Upper lobe of left lung (tissue), 6 donors: ENCODE results near the gene PPM1A. TPM values are rescaled to one million over a fixed set of nuclear protein-coding genes. Genes with fewer than 3 reads are reported as not detected.

Source experiments
- ATAC-seq, 2 donors: fragments of 200-7000 bp; cut with Tn5 transposase; one replicate each; pipeline ENCODE4 v1.9.1; 2022; ENCODE audit warnings: mild to moderate bottlenecking in 2 of 2, moderate library complexity in 2 of 2; ENCODE audit not compliant: low FRiP score in 2 of 2
- DNase-seq, 2 donors: peaks; one replicate each; pipeline ENCODE4 v3.0.0-alpha.2; 2019 to 2020
- H3K27ac ChIP-seq, 4 donors: fragments of 200-600 bp; sonication (generic); one replicate each; pipeline ENCODE4 v1.5.1; 2016 to 2019
- H3K27me3 ChIP-seq, 4 donors: fragments of 200-600 bp; sonication (generic); one replicate each; pipeline ENCODE4 v1.5.1; 2017 to 2019
- H3K36me3 ChIP-seq, 4 donors: fragments of 200-600 bp; sonication (generic); one replicate each; pipeline ENCODE4 v1.5.1; 2016 to 2019
- H3K4me1 ChIP-seq, 4 donors: fragments of 200-600 bp; sonication (generic); one replicate each; pipeline ENCODE4 v1.5.1; 2018 to 2019
- H3K4me3 ChIP-seq, 4 donors: fragments of 200-600 bp; sonication (generic); one replicate each; pipeline ENCODE4 v1.5.1; 2017 to 2019; ENCODE audit warnings: mild to moderate bottlenecking in 2 of 4, moderate library complexity in 1 of 4
- H3K9me3 ChIP-seq, 4 donors: fragments of 200-600 bp; sonication (generic); one replicate each; pipeline ENCODE4 v1.5.1; 2018 to 2019
- CTCF ChIP-seq, 6 experiments: fragments of 450-650 bp in 4 of 6; fragments of 200-600 bp in 2 of 6; sonication (generic) in 2 of 6; IDR thresholded peaks; one replicate each; pipeline ENCODE4 v1.5.1; 2016 to 2019; ENCODE audit warnings: antibody characterized with exemption in 6 of 6
- EP300 ChIP-seq, 4 donors: sonication (generic); formaldehyde crosslinking; IDR thresholded peaks; one replicate each; pipeline ENCODE4 v1.5.1; 2017; ENCODE audit warnings: antibody characterized with exemption in 4 of 4, control low read depth in 2 of 4
- POLR2A ChIP-seq, 4 donors: fragments of 450-650 bp; IDR thresholded peaks; one replicate each; pipeline ENCODE4 v1.5.1; 2016 to 2017; ENCODE audit warnings: antibody characterized with exemption in 4 of 4, mild to moderate bottlenecking in 2 of 4
- POLR2AphosphoS5 ChIP-seq, 2 donors: sonication (generic); formaldehyde crosslinking; IDR thresholded peaks; one replicate each; pipeline ENCODE4 v1.5.1; 2017; ENCODE audit warnings: antibody characterized with exemption in 2 of 2
- WGBS, 2 donors: methylation state at CpG; one replicate each; pipeline ENCODE4 v1.1.5; 2017 to 2018; 5-methylcytosine and 5-hydroxymethylcytosine counted together
- total RNA-seq, 6 donors: library from RNA; depleted of rRNA in 4 of 6; stranded (reverse); fragments of >200 nt in 4 of 6; gene quantifications; one replicate each; pipeline versions ENCODE4 v1.1.0 to v1.2.1, GENCODE V29; 2016 to 2021
- donor health status: DM: no; HTN: no; CAD: no; lungs with moderate emphysema.
- donor health status: DM: no; HTN: yes; CAD: no; lungs with severe emphysema.

PPM1A gene
- total RNA-seq: 10 to 100 TPM; 20.5 to 71.8 (median 43.7) TPM

- DNase-seq (peak; percentile 96 to 99), ATAC-seq (peak; percentile 96 to 97)
- Histone ChIP-seq H3K9me3 (no peaks in the 10 kb centered on the region), H3K4me3 (peak within 1 kb of the TSS; percentile 78 to 93 (median 84)), H3K4me1 (peaks cover 30 to 37% (median 31%) of the 10 kb centered on the region in 4 donors), H3K27me3 (no peaks in the 10 kb centered on the region), H3K27ac (peak within 1 kb of the TSS; percentile 98 to 100 (median 99)), H3K36me3 (no peaks in the 10 kb centered on the region)
- 0 to 1% methylated on average over 8 to 12 of the region's 74 CpGs for WGBS, 2 donors
- TF ChIP-seq CTCF (IDR thresholded peaks at IDR 0.05) (peak in 2 of 6 experiments; percentile 8 to 10), POLR2AphosphoS5 (IDR thresholded peaks at IDR 0.05) (peak; percentile 84 to 95), POLR2A (IDR thresholded peaks at IDR 0.05) (peak; percentile 34 to 96 (median 91)), EP300 (IDR thresholded peaks at IDR 0.05) (no peak)
These were observed at the start of gene PPM1A for GRCh38 chr14:60248697-60249318. Gene PPM1A (plus strand): TSS chr14:60249221. CDS start chr14:60282704, 33,483 bp downstream.

DNA sequence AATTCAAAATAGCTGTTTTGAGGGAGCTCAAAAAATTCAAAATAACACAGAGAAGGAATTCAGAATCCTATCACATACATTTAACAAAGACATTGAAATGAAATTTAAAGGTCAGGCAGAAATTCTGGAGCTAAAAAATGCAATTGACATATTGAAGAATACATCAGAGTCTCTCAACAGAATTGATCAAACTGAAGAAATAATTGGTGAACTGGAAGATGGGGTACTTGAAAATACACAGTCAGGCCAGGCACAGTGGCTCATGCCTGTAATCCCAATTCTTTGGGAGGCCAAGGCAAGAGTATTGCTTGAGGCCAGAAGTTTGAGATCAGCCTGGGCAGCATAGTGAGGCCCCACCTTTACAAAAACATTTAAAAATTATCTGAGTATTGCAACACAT, 49.7 kb upstream of the PPM1A start:
- no peak overlapping the region for H3K27ac ChIP-seq
- H3K36me3 ChIP-seq: no peaks in the 10 kb centered on the region
- TF ChIP-seq CTCF (IDR thresholded peaks at IDR 0.05): no peak
- TF ChIP-seq EP300 (IDR thresholded peaks at IDR 0.05): no peak
- no peak for TF ChIP-seq POLR2AphosphoS5 (IDR thresholded peaks at IDR 0.05)
- no peak for TF ChIP-seq POLR2A (IDR thresholded peaks at IDR 0.05)
- DNase-seq (no peak), ATAC-seq (no peak)
- H3K4me3 ChIP-seq: no peak overlapping the region
- no peaks in the 10 kb centered on the region for H3K4me1 ChIP-seq
- no peaks in the 10 kb centered on the region for H3K27me3 ChIP-seq
- H3K9me3 ChIP-seq: peaks cover 0 to 9% (median 5%) of the 10 kb centered on the region in 4 donors

DNA sequence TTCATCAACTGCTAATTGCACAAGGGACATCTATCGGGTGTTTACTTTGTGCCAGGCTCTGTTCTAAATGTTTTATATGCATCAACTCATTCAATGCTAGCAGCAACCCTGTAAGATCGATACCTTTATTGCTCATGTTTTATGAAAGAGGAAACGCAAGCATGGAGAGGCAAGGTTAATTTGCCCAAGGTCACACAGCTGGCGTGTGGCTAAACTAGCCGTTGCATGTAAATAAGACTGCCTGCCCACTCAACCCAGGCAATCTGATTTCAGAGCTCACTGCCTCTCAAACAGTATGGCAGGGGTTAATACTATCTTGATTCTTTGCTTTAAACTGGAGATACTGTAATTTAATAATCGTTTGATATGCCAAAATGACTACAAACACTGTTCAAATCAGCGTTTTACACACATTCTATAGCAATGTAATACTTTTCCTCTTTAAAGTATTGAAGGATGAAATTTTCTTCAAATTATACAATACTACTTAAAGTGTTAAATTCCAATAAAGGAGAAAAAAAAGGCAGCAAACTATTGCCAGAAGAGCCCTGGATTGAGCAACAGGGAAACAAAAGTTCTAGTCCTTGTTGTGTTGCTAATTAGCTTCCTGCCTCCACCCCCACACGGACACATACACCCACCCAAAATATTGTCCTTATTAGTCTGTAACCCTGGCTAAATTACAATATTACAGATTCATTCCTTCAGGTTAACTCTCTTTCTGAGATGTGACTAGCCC, 44.7 kb upstream of the PPM1A start:
- Histone ChIP-seq H3K9me3 (peaks cover 0 to 7% (median 5%) of the 10 kb centered on the region in 4 donors), H3K4me1 (no peaks in the 10 kb centered on the region), H3K36me3 (no peaks in the 10 kb centered on the region), H3K27me3 (no peaks in the 10 kb centered on the region), H3K27ac (no peak overlapping the region), H3K4me3 (no peak overlapping the region)
- WGBS, 2 donors: 41 to 47% methylated on average over 8 of the region's 8 CpGs
- TF ChIP-seq POLR2A (IDR thresholded peaks at IDR 0.05) (no peak), EP300 (IDR thresholded peaks at IDR 0.05) (no peak), POLR2AphosphoS5 (IDR thresholded peaks at IDR 0.05) (no peak), CTCF (IDR thresholded peaks at IDR 0.05) (no peak)
- ATAC-seq (no peak), DNase-seq (no peak)

- H3K4me1 ChIP-seq: no peaks in the 10 kb centered on the region
- TF ChIP-seq POLR2AphosphoS5 (IDR thresholded peaks at IDR 0.05) (no peak), CTCF (IDR thresholded peaks at IDR 0.05) (no peak), POLR2A (IDR thresholded peaks at IDR 0.05) (no peak), EP300 (IDR thresholded peaks at IDR 0.05) (no peak)
- no peak for ATAC-seq
- H3K36me3 ChIP-seq: no peaks in the 10 kb centered on the region
- no peak for DNase-seq
- WGBS, 2 donors: 76 to 77% methylated on average over 6 of the region's 6 CpGs
- no peaks in the 10 kb centered on the region for H3K27me3 ChIP-seq
- no peak overlapping the region for H3K4me3 ChIP-seq
- H3K9me3 ChIP-seq: peaks cover 0 to under 1% (median 0%) of the 10 kb centered on the region in 4 donors
- no peak overlapping the region for H3K27ac ChIP-seq
These were observed 43.9 kb upstream of the PPM1A start for GRCh38 chr14:60204843-60205774.
